ENCODE results near the gene RBM20. TPM values are rescaled to one million over a fixed set of nuclear protein-coding genes. Genes with fewer than 3 reads are reported as not detected.

Gene RBM20
- total and polyA plus RNA-seq, 7 experiments from 2014 or later, result 0.16 to 1.7 (median 0.37) TPM; not detected in 1

GRCh38 chr10:110848106-110848505 lies 204.0 kb downstream of the RBM20 start:
- H3K4me3 Mint-ChIP-seq, result no peak overlapping the region
- ChIA-PET POLR2A (no interaction called here), CTCF (no interaction called here)
- H3K27ac ChIP-seq (ENCODE audit: low read depth, low read length), result no peak overlapping the region
- H3K4me3 ChIP-seq (ENCODE audit: low read length), result no peak overlapping the region
- H3K27me3 ChIP-seq (ENCODE audit: control insufficient read depth in 2 of 2, insufficient read depth in 2 of 2, low read length in 2 of 2), result no peaks in the 10 kb centered on the region
- H3K9me3 Mint-ChIP-seq, result peaks cover 0 to 4% (median 0%) of the 10 kb centered on the region in 11 donors
- no peaks in the 10 kb centered on the region for H3K36me3 ChIP-seq (ENCODE audit: control insufficient read depth in 2 of 3, insufficient read depth in 3 of 3, low read length in 3 of 3)
- H3K9me3 ChIP-seq (ENCODE audit: control insufficient read depth in 2 of 3, low read length in 3 of 3), result no peaks in the 10 kb centered on the region
- H3K27ac Mint-ChIP-seq, result no peak overlapping the region
- H3K36me3 Mint-ChIP-seq, result peaks cover 0 to 12% (median 0%) of the 10 kb centered on the region in 5 donors
- H3K4me1 ChIP-seq (ENCODE audit: control insufficient read depth in 2 of 2, insufficient read depth in 2 of 2, low read length in 2 of 2), result peaks cover 48 to 63% of the 10 kb centered on the region in 2 donors
- H3K4me1 Mint-ChIP-seq, result peaks cover 57 to 87% (median 79%) of the 10 kb centered on the region in 7 donors
- intact Hi-C loops (cut with micrococcal nuclease), result no loop called here
- DNase-seq (no peak), ATAC-seq (no peak)
- no peaks in the 10 kb centered on the region for H3K27me3 Mint-ChIP-seq

- H3K4me3 ChIP-seq (ENCODE audit: low read length), result no peak overlapping the region
- no peaks in the 10 kb centered on the region for H3K9me3 ChIP-seq (ENCODE audit: control insufficient read depth in 2 of 3, low read length in 3 of 3)
- H3K27ac ChIP-seq (ENCODE audit: low read depth, low read length), result no peak overlapping the region
- H3K27me3 ChIP-seq (ENCODE audit: control insufficient read depth in 2 of 2, insufficient read depth in 2 of 2, low read length in 2 of 2), result no peaks in the 10 kb centered on the region
- no peaks in the 10 kb centered on the region for H3K36me3 ChIP-seq (ENCODE audit: control insufficient read depth in 2 of 3, insufficient read depth in 3 of 3, low read length in 3 of 3)
- ChIA-PET POLR2A (interaction anchor here (0.8 to 4.1 kb wide), 4 partner anchors 11 to 47 kb away, joined by 3 to 28 read pairs (median 4); no protein-coding TSS in a partner anchor), CTCF (interaction anchor here (1.1 to 1.3 kb wide), 2 partner anchors 8 to 10 kb away, joined by 3 read pairs; no protein-coding TSS in a partner anchor)
- ATAC-seq, result peak; percentile 72
- peaks cover 0 to 11% (median 0%) of the 10 kb centered on the region in 5 donors for H3K36me3 Mint-ChIP-seq
- peaks cover 50 to 87% (median 79%) of the 10 kb centered on the region in 7 donors for H3K4me1 Mint-ChIP-seq
- H3K27me3 Mint-ChIP-seq, result no peaks in the 10 kb centered on the region
- H3K4me3 Mint-ChIP-seq, result peak overlapping the region in 3 of 10 donors; percentile 23 to 80 (median 67)
- intact Hi-C loops (cut with micrococcal nuclease), result no loop called here
- no peak for DNase-seq
- peaks cover 57 to 75% of the 10 kb centered on the region in 2 donors for H3K4me1 ChIP-seq (ENCODE audit: control insufficient read depth in 2 of 2, insufficient read depth in 2 of 2, low read length in 2 of 2)
- H3K9me3 Mint-ChIP-seq, result peaks cover 0 to 1% (median 0%) of the 10 kb centered on the region in 11 donors
- peak overlapping the region in 3 of 9 donors; percentile 43 to 79 (median 67) for H3K27ac Mint-ChIP-seq
These were observed 206.0 kb downstream of the RBM20 start for GRCh38 chr10:110850099-110850498.

GRCh38 chr10:110851020-110851612 lies 207.0 kb downstream of the RBM20 start:
- H3K27me3 Mint-ChIP-seq, result no peaks in the 10 kb centered on the region
- DNase-seq, result no peak
- peak; percentile 51 for ATAC-seq

GRCh38 chr10:110852255-110852896 lies 208.2 kb downstream of the RBM20 start:
- H3K4me3 ChIP-seq (ENCODE audit: low read length), result no peak overlapping the region
- H3K27ac Mint-ChIP-seq, result peak overlapping the region; percentile 43 to 88 (median 78)
- ChIA-PET CTCF (interaction anchor here (0.8 to 1.8 kb wide), 5 partner anchors 8 to 49 kb away, joined by 3 to 6 read pairs (median 4); no protein-coding TSS in a partner anchor), POLR2A (interaction anchor here (0.5 to 4.1 kb wide), 17 partner anchors 8 to 53 kb away, joined by 3 to 28 read pairs (median 5); partner anchors contain the start of gene PDCD4)
- peak overlapping the region; percentile 52 to 73 (median 62) for H3K4me3 Mint-ChIP-seq
- H3K4me1 ChIP-seq (ENCODE audit: control insufficient read depth in 2 of 2, insufficient read depth in 2 of 2, low read length in 2 of 2), result peaks cover 63 to 79% of the 10 kb centered on the region in 2 donors
- H3K9me3 Mint-ChIP-seq, result peaks cover 0 to 4% (median 0%) of the 10 kb centered on the region in 11 donors
- H3K36me3 Mint-ChIP-seq, result peaks cover 0 to 22% (median 0%) of the 10 kb centered on the region in 5 donors
- intact Hi-C loops (cut with micrococcal nuclease), result loop anchor here in 1 of 2 donors (1.0 kb wide), 1 partner anchor 8 kb away; no protein-coding TSS in a partner anchor
- H3K9me3 ChIP-seq (ENCODE audit: control insufficient read depth in 2 of 3, low read length in 3 of 3), result no peaks in the 10 kb centered on the region
- DNase-seq (peak in 1 of 9 donors; percentile 47), ATAC-seq (no peak)
- H3K27me3 Mint-ChIP-seq, result no peaks in the 10 kb centered on the region
- no peaks in the 10 kb centered on the region for H3K27me3 ChIP-seq (ENCODE audit: control insufficient read depth in 2 of 2, insufficient read depth in 2 of 2, low read length in 2 of 2)
- peaks cover 46 to 81% (median 79%) of the 10 kb centered on the region in 7 donors for H3K4me1 Mint-ChIP-seq
- H3K27ac ChIP-seq (ENCODE audit: low read depth, low read length), result peak overlapping the region; percentile 33
- no peaks in the 10 kb centered on the region for H3K36me3 ChIP-seq (ENCODE audit: control insufficient read depth in 2 of 3, insufficient read depth in 3 of 3, low read length in 3 of 3)

More at GRCh38 chr10:110851020-110851612, 207.0 kb downstream of the RBM20 start:
- POLR2A ChIA-PET, result interaction anchor here (0.6 to 4.1 kb wide), 8 partner anchors 9 to 48 kb away, joined by 3 to 28 read pairs (median 4); no protein-coding TSS in a partner anchor
- H3K9me3 Mint-ChIP-seq, result peaks cover 0 to 4% (median 0%) of the 10 kb centered on the region in 11 donors
- peaks cover 0 to 19% (median 0%) of the 10 kb centered on the region in 5 donors for H3K36me3 Mint-ChIP-seq
- CTCF ChIA-PET, result interaction anchor here (0.6 to 1.3 kb wide), 3 partner anchors 9 to 184 kb away, joined by 3 to 5 read pairs (median 3); no protein-coding TSS in a partner anchor
- Histone ChIP-seq H3K36me3 (ENCODE audit: control insufficient read depth in 2 of 3, insufficient read depth in 3 of 3, low read length in 3 of 3) (no peaks in the 10 kb centered on the region), H3K4me3 (ENCODE audit: low read length) (no peak overlapping the region), H3K4me1 (ENCODE audit: control insufficient read depth in 2 of 2, insufficient read depth in 2 of 2, low read length in 2 of 2) (peaks cover 60 to 76% of the 10 kb centered on the region in 2 donors), H3K9me3 (ENCODE audit: control insufficient read depth in 2 of 3, low read length in 3 of 3) (no peaks in the 10 kb centered on the region), H3K27ac (ENCODE audit: low read depth, low read length) (peak overlapping the region; percentile 29), H3K27me3 (ENCODE audit: control insufficient read depth in 2 of 2, insufficient read depth in 2 of 2, low read length in 2 of 2) (no peaks in the 10 kb centered on the region)
- H3K27ac Mint-ChIP-seq, result peak overlapping the region; percentile 43 to 88 (median 67)
- H3K4me3 Mint-ChIP-seq, result peak overlapping the region; percentile 26 to 80 (median 68)
- peaks cover 45 to 88% (median 83%) of the 10 kb centered on the region in 7 donors for H3K4me1 Mint-ChIP-seq
- intact Hi-C loops (cut with micrococcal nuclease), result loop anchor here in 1 of 2 donors (1.0 kb wide), 1 partner anchor 9 kb away; no protein-coding TSS in a partner anchor

DNA sequence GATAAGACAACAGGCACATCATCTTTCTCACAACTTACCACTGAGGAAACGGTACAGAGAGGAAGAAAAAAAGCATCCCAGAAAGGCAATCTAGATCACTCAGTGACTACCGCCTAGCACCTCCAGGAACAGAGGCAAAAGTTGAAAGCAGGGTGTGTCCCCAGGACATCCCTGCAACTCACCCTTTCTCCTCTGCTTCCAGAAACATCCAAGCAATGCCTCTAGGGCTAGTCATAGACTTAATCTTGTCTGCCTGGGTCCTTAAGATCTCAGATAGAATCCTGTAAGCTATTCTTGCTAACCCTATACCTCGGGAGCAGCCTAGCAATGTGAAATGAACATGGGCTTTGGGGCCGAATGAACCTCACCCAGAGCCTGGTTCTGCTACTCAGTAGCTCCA lies 208.8 kb downstream of the RBM20 start:
- Histone ChIP-seq H3K9me3 (ENCODE audit: control insufficient read depth in 2 of 3, low read length in 3 of 3) (no peaks in the 10 kb centered on the region), H3K4me1 (ENCODE audit: control insufficient read depth in 2 of 2, insufficient read depth in 2 of 2, low read length in 2 of 2) (peaks cover 69 to 79% of the 10 kb centered on the region in 2 donors), H3K27ac (ENCODE audit: low read depth, low read length) (peak overlapping the region; percentile 33), H3K36me3 (ENCODE audit: control insufficient read depth in 2 of 3, insufficient read depth in 3 of 3, low read length in 3 of 3) (no peaks in the 10 kb centered on the region), H3K4me3 (ENCODE audit: low read length) (no peak overlapping the region), H3K27me3 (ENCODE audit: control insufficient read depth in 2 of 2, insufficient read depth in 2 of 2, low read length in 2 of 2) (no peaks in the 10 kb centered on the region)
- Mint-ChIP-seq H3K27me3 (no peaks in the 10 kb centered on the region), H3K9me3 (peaks cover 0 to 4% (median 0%) of the 10 kb centered on the region in 11 donors), H3K4me1 (peaks cover 48 to 86% (median 83%) of the 10 kb centered on the region in 7 donors), H3K27ac (peak overlapping the region; percentile 43 to 88 (median 78)), H3K36me3 (peaks cover 0 to 25% (median 0%) of the 10 kb centered on the region in 5 donors), H3K4me3 (peak overlapping the region; percentile 16 to 72 (median 60))
- no peak for DNase-seq
- POLR2A ChIA-PET, result interaction anchor here (0.5 to 4.1 kb wide), 17 partner anchors 9 to 53 kb away, joined by 3 to 28 read pairs (median 5); partner anchors contain the start of gene PDCD4
- intact Hi-C loops (cut with micrococcal nuclease), result loop anchor here in 1 of 2 donors (1.0 kb wide), 1 partner anchor 7 kb away; no protein-coding TSS in a partner anchor
- no peak for ATAC-seq
- CTCF ChIA-PET, result interaction anchor here (0.8 to 1.8 kb wide), 4 partner anchors 8 to 50 kb away, joined by 3 to 6 read pairs (median 4); no protein-coding TSS in a partner anchor
